WI38 (cell line): ENCODE results near the gene ATXN7.

ENCODE experiments used
- H3K4me3 ChIP-seq: 2 replicates; pipeline ENCODE4 v1.5.1; 2011; ENCODE audit warnings: low read depth, mild to moderate bottlenecking, control low read depth, low read length
- TF ChIP-seq, protein P1 (sequence below): IDR thresholded peaks from 2 replicates; pipeline ENCODE4 v1.5.1; 2012; ENCODE audit warnings: low read depth, mild to moderate bottlenecking, control low read depth, low read length

The ATXN7 gene

DNA sequence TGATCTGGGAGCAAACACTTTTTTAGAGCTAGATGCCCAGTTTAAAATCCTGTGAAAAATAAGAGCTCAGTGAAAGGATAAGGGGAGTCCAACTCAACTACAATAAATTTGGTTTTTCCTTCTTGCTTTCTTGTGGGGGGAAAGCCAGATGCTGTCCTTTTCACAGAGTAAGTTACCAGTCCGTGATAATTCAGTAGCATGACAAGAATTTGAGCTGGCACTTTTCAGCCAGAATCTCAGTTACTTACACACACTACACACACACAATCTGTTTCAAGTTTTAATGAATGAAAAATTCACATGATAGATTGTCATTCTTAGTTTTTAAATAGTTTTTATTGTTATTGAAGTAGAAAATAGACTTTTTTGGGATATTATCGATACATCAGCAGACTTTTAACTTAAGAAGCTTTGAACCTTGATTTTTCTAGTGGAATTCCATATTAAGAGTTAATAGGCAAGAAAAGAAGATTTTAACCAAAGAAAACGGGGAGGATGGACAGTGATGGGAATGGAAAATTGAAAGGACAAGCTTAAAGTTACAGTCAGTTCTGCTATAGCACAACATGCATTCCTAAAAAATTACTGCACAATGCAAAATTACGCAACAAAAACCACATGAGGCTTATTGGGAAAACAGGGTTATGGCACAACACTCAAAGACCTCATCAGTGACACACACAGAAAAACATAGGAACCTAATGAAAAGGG is 112.6 kb downstream of the ATXN7 start:
- no peak overlapping the region for H3K4me3 ChIP-seq
- TF ChIP-seq, protein P1, sequence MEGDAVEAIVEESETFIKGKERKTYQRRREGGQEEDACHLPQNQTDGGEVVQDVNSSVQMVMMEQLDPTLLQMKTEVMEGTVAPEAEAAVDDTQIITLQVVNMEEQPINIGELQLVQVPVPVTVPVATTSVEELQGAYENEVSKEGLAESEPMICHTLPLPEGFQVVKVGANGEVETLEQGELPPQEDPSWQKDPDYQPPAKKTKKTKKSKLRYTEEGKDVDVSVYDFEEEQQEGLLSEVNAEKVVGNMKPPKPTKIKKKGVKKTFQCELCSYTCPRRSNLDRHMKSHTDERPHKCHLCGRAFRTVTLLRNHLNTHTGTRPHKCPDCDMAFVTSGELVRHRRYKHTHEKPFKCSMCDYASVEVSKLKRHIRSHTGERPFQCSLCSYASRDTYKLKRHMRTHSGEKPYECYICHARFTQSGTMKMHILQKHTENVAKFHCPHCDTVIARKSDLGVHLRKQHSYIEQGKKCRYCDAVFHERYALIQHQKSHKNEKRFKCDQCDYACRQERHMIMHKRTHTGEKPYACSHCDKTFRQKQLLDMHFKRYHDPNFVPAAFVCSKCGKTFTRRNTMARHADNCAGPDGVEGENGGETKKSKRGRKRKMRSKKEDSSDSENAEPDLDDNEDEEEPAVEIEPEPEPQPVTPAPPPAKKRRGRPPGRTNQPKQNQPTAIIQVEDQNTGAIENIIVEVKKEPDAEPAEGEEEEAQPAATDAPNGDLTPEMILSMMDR = no peak

DNA sequence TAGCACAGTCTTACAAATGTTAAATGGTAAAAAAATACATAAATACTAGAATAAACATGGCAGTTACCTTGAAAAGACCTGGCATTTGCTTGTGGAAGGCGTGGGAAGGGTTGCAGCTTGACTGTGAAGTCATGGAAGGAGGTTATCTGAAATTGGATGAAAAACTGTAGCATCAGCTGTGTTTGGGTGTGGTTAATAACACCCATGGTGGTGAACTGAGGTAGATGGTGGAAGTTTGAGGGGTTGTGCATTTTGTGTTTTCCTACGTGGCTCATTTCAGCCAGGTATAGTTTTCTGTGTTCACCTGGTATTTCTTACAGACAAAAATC is 113.2 kb downstream of the ATXN7 start:
- TF ChIP-seq, protein P1 = no peak
- H3K4me3 ChIP-seq = no peak overlapping the region

DNA sequence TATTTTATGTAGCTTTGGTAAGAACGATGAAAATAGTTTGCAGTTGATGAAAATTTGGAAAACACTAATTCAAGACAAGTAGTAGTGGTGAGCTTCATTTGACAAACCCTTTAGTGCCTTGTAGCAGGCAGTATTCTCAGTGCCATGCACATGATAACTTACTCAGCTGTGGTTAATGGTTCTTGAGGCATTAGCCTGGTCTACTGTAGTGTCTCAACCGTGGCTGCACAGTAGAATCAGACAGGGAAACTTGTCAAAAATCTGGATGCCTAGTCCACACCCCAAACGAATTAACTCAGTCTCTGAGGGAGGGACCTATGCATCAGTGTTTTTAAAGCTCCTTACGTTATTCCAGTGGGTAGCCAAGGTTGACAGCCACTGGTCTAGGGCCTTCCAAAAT is 114.2 kb downstream of the ATXN7 start:
- H3K4me3 ChIP-seq = no peak overlapping the region
- TF ChIP-seq, protein P1 = no peak

DNA sequence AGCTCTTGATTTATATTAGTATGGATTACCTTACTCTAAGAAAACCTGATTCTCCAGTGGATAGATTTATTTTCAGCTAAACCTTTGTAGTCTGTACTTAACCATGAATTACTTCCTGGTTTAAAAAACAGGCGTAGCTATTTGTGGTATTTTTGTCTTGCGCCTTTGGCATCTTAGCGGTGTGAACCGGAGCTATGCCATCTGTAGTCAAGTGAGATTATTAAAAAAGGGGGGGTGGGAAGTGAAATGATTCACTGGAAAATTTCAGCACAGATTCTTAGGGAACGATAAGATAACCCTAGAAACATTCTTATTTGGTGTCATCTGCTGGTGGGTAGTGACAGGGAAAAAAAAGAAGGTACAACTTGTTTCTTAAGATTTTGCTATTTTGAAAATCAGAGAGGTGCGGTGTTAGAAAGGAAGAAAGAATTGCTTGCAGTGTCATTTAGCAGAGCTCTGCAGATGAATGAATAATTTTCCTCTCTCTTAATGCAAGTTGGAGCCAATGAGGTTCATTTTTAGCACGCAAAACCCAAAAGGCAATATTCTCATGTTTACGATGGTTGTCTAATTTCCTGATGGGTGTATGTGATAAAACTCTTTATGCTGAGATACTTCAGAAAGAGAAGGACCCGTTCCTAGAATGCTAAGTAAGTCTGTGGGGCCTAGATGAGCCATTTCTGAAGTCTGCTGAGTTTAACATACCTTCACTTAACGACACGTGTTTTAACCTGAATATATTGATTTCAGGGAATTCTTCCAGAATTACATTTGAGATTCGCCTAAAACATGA is 115.6 kb downstream of the ATXN7 start:
- no peak overlapping the region for H3K4me3 ChIP-seq
- TF ChIP-seq, protein P1 = no peak

DNA sequence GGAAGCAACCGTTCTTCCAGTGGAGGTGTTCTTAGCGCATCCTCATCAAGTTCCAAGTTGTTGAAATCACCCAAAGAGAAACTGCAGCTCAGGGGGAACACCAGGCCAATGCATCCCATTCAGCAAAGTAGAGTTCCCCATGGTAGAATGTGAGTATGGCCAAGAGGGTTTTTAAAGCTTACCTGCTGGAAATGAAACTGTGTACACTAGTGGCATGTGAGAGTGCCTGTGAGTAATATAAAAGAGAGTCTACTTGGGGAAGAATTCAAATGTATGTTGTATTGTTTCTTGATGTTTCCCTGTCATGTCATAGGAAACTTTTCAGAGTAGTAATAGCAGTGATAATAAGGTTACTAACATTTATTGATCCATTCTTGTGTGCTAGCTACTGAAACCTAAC is 116.4 kb downstream of the ATXN7 start:
- TF ChIP-seq, protein P1 = no peak
- H3K4me3 ChIP-seq = no peak overlapping the region

DNA sequence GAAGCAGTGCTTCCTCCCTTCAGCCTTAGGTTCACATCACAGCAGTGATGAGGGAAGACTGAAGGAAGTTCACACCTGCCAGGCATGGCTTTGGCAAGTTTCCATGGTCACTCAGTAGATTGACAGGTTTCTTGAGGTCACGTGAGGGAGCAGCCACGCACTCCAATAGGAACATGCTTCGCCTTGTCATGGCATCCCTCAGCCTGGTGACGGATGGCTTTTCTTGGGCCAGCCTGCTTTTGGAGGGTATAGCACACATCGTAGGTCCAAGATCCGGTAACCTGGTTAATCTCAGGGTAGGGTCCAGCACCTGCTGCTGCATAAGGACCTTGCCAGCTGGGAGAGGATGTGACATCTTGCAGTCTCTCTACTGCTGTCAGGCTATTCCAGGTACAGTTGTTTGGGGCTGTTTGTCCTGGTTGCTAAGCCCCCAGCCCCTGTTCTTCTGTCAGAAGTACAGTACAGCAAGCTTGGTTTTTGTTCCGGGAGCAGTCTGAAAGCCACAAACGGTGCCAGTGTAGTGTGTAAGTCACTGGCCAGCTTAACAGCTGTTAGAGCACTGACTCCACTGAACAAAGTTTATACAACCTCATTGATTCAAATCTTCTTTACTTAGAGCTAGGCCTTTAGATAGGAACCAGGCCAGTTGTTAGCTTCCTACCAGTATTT is 117.3 kb downstream of the ATXN7 start:
- H3K4me3 ChIP-seq = no peak overlapping the region
- TF ChIP-seq, protein P1 = no peak

DNA sequence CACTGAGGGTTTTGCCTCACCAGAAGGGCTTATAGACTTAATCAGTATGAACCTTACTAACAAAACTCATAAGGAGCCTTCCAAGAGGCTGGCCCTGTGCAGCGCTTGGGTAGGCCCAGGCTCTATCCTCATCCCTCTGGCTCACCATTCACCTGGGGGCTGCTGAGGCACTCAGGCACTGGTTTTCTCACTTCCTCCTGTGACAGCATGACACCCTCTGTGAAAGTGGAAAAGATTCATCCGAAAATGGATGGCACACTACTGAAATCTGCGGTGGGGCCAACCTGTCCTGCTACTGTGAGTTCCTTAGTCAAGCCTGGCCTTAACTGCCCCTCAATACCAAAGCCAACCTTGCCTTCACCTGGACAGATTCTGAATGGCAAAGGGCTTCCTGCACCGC is 118.3 kb downstream of the ATXN7 start:
- TF ChIP-seq, protein P1 = no peak
- H3K4me3 ChIP-seq = no peak overlapping the region
